NCI-H69 (cell line): ENCODE data around the gene FGF18.

Experiments
- DNase-seq: peaks from one replicate; lab custom pipeline; 2025; lab: John Stamatoyannopoulos, UW

Gene FGF18

DNA sequence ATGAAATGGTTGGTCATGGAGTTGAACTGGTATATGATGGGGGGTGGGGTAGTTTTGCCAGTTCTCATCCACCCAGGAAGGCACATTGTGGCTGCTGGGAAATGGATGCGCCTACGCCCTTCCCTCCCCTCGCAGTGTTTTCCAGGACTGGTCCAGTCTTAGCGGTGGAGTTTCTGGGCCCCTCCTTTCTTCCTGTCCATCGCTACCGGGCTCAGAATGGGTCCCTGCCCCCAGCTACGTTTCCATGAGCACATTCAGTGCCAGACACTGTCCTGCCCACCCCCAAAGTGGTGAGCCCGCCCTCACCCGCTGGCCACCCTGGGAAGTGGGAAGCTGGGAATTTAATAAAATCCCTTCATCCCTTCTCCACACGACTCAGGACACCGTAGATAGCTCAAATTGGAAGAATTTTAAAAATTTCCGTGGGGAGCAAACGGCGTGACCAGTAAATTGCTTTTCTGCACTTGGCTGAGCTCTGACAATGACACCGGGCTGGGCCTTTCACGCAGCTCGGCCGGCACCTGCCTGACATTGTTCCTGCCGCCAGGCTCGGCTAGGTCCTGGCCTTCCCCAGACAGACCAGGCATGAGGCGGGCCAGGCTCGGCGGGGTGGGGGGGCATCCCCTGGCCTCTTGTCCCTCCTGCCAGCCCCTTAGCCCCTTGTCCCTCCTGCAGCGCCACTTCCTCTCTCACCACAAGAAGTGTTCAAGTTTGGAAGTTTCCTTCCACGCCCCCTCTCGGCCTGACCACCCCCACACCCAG lies 3.6 kb downstream of the FGF18 start:
- no peak for DNase-seq

DNA sequence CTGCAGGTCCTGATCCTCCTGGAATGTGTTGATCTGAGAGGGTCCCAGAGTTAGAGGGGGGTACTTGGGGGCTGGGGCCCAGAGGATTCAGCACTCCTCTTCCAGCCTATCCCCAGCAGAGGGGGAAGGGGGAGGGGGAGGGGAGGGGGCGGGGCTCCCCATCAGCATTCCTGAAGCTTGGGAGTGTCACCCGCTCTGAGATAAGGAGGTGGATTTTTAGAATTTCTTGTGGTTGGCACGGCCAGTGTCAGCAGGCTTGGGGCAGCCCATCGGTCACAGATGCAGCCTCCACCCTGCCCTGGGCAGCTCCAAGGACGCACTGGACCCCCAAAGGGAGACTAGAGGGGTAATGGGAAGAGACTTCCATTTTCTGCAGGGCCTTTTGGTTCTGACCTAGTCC lies 5.3 kb downstream of the FGF18 start:
- no peak for DNase-seq

DNA sequence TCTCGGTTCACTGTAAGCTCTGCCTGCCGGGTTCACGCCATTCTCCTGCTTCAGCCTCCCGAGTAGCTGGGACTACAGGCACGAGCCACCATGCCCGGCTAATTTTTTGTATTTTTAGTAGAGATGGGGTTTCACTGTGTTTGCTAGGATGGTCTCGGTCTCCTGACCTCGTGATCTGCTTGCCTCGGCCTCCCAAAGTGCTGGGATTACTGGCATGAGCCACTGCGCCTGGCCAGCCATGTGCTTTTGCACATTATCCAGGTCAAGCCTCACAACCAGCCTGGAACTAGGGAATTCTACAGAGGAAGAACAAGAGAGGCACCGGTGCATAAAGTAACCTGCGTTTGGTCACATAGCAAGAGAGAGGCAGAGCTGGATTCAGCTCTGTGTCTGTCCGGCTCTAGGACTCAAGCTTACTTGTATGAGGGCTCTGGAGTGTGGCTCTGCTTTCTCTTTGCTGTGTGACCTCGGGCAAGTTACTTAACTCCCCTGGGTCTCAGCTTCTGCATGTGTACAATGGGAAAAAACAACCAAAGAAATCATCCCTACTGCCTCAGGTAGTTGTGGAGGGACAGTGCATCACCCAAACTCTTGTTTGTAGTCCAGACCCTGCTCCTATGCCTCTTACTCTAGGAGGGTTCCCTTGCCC lies 6.3 kb downstream of the FGF18 start:
- DNase-seq, result no peak

DNA sequence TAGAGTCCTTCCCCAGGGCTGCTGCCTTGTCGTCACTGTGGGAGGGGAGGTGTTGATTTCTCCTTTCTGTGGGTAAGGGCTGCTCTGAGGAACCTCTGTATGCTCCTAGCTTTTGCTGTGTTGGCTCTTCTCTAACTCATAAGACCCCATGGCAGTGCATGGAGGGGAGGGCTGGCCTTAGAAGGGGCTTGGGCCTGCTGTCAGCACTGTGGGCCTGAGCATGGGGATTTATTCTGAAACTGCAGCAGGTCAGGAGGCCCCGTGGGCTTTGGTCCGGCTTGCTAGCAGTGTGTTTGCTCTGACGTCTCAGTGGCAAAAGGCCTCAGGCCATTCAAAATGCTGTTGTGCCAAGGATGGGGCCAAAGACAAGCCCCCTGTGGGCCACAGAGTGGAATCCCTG lies 6.8 kb downstream of the FGF18 start:
- no peak for DNase-seq

DNA sequence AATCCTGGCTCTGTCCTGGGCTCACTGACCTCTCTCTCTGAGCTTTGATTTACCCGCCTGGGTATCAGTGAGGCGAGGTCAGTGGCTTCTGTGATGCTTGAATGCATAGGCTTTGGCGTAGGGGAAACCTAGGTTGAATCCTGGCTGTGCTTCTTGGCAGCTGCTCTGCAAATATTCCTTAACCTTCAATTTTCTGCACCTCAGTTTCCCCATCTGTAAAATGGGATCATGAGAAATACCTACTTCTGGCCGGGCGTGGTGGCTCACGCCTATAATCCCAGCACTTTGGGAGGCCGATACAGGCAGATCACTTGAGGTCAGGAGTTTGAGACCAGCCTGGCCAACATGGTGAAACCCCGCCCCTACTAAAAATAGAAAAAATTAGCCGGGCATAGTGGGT lies 7.2 kb downstream of the FGF18 start:
- no peak for DNase-seq

DNA sequence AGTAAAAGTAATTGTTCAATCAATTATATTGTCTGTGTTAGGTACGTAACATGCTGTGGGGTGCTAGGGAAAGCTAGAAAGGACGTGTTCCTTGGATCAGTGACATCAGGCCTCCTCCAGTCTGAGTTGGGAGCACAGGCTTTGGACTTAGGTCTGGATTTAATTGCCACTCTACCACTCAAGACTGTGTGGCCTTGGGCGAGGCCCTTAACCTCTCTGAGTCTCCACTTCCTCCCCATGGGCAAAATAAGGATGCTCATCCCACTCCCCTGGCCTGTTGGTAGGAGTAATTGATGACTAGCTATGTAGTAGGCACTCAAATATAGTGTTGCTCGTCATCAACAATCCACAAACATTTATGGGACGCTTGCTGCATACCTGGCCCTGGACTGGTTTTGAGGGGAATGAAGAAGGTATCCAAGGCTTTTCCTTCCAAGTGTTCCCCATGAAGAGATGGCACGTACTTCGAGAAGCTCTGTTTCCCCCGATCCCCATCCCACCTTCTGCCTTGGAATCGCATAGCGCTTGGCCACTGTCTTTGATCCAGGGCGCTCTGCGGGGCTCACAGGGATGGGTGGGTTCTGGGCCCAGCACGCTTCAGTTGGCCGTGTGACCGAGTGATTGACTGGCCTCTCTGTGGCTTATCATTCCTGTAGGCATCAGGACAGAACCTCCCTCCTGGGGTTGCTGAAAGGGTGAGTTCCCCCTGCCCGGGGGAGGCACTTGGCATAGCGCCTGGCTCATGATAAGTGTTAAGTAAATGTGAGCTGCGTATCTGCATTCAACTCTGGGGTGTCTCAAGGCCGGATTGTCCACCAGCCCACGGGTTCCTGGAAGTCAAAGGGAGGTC lies 8.1 kb downstream of the FGF18 start:
- peak; percentile 14 for DNase-seq

DNA sequence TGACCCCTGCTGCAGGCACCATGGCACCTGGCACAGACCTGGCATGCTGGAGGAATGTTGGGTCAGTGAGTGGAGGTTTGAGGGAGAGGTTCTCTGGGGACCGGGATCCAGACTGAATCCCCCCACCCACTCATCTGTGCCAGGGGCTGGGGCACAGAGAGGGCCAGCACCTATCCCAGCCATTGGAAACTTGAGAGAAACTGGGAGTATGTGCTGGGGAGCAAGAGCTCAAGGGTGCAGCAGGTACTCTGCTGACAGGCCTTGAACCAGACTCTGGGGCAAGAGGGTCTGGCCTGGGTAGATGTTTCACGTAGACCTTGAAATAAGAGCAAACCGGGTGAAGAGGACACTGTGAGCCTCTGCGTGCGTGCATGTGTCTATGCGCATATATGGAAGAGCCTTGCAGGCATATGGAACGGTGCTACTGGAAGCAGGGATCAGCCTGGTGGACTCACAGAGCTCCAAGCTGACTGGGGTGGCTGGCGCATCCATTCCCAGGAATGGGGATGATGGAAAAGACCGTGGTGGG lies 8.8 kb downstream of the FGF18 start:
- DNase-seq, result no peak

DNA sequence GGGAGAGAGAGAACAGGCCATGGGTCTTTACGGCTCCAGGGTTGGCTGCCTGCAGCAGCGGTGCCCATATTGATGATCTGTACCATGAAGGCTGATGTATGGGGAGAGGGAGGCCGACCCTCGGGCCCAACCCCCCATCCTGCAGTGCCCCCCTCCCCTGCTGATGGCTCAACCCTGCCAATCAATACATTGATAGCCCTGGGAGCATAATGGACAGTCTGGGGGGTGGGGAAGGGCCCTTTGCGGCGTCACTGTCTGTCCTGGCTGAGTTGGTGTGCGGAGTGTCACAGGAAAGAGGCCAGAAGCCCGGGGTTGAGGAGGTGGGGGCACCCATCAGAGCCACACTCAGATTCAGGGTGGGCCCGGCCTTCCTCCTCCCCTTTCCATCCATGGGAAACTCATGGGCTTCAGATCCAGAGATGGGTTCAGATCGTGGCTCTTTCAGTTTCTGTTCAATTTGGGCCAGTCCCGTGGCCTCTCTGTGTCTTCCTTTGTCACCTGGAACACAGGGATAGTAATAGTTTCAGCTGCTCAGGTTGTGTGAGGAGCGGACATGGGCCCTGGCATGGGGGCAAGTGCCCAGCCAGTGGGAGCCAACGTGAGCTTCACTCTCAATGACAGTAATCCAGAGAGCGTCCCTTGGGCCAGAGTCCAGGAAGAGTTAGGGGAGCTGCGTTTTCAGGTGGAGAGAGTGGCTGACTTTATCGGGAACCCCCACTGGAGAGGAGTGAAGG lies 9.5 kb downstream of the FGF18 start:
- DNase-seq, result no peak

DNA sequence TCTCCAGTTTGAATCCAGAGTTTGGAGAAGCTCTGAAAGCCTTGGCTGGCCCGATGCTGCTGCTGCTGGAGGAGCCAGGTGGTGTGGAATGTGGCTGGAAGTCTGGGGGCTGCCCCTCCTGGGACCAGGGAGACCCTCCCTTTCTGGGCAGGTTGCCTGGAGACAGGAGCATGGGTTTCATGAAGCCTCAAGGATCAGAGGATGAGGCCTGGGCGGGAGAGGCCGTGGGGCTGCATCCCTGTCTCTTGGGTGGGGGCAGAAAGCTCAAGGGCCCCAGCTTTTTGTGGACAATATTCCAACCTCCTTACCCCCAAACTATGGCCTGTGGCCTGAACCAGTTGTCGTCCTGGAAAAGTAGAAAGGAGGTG lies 10.1 kb downstream of the FGF18 start:
- DNase-seq, result no peak

DNA sequence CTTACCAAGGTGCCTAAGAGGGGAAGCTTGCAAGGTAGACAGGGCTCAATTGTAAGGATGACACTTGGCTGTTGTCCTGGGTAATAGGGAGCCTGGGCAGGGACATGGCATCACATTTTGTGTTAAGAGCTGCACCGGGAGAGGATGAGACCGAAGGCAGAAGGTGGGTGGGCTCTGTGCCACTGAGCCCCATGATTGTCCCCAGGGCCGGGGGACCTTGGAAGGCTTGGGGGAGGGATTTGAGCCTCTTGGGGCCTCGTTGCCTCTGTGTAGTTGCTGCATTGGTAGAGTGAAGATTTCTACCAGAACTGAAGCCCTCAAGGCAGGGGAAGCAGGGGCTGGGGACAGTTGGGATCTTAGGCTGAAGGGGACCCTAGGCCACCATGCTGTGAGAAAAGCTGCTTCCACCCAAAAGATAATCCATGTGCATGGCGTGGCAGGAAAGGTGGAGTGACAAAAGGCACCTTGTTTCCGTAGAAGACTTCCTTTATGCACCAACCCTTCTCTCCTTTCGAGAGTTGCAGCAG lies 11.9 kb downstream of the FGF18 start:
- no peak for DNase-seq

DNA sequence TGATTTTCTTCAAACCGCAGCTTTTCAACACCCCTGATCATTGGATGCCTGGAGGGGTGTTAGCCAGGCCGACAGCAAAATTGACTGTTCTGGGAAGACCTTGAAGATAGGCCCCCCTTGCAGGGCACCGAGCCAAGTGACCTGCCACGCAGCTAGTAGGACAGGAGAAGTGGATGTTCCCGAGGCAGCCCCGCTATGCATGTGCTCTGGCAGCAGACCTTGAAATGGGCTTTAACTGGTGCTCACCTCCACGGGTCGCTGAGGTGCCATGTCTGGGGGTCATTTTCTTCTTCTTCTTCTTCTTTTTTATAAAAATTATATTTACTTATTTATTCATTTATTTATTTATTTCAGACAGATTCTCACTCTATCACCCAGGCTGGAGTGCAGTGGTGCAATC lies 12.6 kb downstream of the FGF18 start:
- DNase-seq, result no peak

DNA sequence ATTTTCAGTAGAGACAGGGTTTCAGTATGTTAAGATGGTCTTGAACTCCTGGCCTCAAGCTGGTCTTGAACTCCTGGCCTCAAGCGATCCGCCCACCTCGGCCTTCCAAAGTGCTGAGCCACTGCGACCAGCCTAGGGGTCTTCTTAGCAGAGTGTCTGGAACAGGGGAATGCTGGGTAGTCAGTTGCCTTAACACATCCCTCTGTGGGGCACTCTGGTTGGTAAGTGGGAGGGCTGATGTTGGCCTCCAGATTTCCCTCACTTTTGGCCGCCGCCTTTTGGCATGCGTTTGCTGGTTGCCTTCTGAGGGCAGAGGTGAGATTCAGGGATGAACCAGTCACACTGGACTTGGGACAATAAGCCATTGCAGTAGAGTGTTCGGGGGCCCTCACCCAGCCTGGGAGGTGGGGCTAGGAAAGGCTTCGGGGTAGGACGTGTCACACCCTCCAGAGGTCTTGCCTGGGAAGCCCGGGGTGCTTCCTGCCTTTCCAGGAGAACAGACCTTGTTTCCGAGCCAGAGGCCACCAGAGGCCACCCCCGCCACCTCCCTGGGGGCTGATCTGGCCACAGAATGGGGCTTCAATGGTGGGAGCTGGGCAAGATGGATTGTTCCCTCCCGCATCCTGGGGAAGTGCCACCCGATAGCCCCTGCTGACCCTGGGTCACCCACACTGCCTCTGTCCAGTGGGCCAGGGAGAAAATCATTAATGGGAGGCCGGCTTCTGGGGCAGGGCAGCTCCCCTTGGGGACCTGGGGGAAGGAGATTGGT lies 13.3 kb downstream of the FGF18 start:
- no peak for DNase-seq

DNA sequence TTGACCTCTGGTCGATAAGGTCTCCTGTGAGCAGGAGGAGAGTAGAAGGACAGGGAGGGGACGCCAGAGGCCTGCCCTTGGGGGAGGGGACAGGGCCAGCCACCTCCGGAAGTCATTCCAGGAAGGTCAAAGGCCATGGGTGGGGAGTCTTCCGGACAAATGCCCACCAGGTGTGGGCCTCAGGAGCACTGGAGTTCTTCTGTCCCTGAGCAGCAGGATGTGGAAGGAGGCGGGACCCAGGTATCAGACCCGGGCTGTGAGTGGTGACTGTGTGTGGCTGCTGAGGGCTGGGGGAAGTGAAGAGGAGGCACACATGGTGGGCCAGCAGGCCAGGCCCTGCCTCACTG lies 13.9 kb downstream of the FGF18 start:
- DNase-seq, result no peak

DNA sequence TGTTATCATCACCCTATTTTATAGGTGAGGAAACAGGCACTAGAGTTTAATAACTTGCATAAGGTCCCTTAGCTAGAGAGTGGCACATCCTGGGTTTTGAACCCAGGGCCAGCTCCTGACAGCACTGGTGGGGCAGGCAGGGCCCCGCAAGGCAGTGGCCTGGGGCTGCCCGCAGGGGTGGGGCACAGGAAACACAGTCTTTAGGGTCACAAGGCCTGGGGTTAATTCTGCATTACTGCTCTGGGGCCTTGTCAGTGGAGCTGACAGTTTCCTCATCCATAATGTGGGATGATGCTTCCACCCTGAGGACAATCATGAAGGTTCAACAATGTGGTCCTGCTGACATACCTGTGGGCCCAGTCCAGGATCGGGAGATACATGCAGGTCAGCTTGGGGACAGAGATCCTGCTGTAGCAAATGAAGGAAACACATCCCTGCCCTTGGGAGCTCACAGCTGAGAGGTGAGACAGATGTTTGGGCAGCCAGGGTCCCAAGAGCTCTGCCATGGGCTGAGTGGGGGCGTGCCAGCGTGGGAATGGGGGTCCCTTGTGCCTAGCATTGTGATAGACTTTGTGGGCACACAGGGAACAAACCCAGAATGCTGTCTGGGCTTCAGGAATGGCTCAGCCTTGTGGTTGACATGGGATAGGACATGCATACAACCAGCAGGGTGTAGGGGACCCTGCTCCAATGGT lies 14.7 kb downstream of the FGF18 start:
- no peak for DNase-seq

DNA sequence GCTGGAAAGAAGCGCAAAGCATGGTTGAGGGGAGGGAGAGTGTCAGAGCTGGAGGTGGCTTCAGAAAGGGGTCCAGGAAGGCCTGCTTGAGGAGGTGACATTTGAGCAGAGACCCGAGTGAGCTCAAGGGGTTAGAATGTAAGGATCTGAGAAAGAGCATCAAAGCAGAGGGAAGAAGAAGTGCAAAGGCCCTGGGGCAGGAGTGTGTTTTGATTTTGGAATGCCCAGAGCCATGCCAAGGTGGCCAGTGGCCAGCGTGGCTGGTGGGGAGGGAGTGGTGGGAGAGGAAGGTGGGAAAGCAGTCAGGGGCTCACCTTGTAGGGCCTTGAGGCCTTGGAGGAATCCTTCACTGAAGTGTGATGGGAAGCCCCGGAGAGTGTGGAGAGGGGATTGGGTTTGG lies 15.4 kb downstream of the FGF18 start:
- DNase-seq, result no peak

DNA sequence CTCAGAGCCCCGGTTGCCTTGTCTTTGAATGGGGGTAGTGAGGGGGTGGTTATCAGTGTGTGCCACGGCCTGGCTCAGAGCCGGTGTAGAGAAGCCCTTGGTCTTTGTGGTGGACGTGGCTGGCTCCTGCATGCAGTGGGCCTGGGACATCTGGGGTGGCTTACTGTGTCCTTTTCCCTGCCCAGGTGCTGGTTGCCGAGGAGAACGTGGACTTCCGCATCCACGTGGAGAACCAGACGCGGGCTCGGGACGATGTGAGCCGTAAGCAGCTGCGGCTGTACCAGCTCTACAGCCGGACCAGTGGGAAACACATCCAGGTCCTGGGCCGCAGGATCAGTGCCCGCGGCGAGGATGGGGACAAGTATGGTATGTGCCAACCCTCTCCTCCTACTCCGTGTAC lies 16.5 kb downstream of the FGF18 start:
- DNase-seq, result no peak

DNA sequence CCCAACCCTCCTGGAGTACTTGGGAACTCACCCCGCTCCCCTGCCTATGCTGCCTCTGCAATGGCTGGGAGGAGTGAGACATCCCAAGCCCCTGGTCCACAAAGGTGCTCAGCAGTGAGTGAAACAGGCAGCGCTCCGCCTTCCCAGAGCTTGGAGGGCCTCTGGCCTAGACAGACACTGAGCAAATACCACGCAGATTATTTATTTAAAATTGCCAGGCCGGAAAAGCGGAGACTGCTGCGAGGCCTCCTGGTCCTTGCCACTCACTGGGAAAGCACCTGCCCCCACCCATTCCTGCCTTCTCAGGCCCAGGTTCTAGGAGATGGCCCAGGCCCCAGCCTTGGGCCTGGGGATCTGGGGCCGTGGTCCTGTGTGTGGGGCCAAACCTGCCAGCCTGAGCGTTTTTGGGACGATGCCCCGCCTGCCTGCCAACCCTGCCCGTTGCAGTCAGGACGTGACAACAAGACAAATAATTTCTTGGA lies 17.4 kb downstream of the FGF18 start:
- DNase-seq, result peak; percentile 21

DNA sequence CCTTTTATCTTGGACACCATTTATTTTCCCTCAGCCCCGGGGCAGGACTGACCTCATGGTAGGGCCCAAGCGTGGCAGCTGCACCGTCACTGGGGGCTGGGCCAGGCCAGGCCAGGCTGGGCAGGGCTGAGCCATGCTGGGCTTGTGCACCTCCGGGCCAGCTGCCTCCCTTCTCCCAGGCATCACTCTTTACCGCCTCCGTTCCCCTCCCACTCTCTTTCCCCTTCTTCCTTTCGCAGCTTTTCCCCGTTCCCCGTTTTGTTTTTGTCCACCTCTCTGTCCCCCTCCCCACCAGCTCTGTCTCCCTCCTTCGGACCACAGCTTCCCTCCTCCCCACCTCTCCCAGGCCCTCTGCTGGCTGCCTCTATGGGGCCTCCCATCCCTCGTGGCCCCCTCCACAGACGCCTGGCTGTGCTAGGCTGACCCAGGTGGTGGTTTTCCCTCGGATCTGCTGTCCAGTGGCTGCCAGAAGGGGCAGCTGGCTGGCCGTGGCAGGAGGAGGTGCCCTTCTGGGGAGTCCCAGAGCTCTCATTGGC lies 17.9 kb downstream of the FGF18 start:
- DNase-seq, result no peak

DNA sequence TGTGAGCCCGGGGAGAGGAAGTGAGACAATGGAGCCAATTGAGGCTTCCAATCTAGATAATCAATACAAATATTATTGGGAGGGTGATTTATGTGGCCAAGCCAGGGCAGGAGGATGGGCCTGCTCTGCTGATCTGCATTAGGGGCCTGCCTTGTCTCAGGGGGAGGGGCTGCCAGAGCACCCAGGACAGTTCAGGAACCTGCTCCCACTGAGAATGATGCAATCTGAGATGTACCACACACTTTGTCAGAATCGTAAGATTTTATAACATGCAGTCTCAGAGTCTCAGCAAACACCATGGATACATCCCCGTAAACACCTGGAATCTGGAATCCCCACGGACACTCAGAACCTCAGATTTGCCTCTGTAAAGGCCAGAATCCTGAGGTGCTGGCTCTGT lies 19.3 kb downstream of the FGF18 start:
- no peak for DNase-seq

DNA sequence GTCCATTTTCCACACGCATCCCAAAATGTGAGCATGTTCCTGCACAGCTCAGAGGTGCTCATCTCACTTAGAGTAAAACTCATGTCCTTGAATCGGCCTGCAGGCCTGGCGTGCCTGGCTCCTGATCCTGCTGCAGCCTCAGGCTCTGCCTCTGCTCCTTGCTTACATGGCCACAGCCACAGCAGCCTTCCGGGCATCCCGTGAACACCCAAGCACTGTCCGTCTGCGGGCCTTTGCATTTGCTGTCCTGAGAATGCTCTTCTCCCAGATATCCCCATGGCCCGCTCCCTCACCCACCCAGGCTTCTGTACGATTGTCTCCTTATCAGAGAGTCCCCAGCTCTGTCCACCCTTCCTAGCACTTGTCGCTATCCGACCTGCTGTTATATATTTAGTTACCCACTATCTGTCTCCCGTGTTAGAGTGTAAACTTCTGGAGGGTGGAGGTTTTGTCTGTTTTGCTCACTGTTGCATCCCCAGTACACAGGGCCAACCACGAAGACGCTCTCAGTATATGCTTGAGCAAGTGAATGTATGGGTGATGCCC lies 21.9 kb downstream of the FGF18 start:
- DNase-seq, result no peak
